ENCODE measurements around the gene AIF1L. TPM values are rescaled to one million over a fixed set of nuclear protein-coding genes. Genes with fewer than 3 reads are reported as not detected.

AIF1L gene
- total and polyA plus RNA-seq, 2 donors (not counting 1 experiment from before 2014, with no cell fraction given): not detected

DNA sequence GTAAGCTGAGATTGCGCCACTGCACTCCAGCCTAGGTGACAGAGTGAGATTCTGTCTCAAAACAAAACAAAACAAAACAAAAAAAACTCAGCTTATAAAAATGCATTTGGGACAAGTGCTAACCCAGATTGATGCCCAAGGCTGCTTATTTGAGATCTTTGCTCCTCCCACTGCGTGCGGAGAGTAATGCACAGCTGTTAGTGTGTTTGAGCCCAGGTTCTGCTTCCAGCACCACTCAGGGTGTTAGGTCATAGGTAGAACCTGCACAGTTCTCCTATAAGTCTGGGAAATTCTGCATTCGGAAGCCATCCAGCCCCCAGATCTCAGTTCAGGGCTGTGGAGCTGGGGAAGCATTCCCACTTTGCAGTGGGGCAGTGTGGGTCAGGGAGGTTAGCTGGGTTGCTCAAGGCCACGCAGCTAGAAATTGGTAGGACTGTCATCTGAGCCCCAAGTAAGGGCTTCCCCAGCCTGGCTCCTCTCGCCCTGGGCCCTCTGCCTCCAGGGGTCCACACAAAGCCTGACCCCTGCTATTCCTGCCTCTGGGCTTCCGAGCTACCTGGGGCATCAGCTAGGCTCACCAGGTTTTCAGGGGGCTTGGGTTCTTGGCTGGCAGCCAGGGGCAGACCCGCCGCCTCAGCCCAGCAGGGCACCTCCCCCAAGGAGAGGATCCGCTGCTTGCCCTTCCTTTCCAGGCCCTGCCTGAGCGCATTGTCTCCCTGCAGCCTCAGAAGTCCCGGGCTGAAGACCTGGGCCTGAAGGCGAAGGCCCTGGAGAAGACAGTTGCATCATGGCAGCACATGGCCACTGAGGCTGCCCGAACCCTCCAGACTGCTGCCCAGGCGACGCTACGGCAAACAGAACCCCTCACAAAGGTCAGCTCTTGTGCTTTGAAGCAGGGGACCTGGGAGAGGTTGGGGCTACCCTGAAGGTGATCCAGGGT, 17.6 kb upstream of the AIF1L start:
- H3K36me3 ChIP-seq (replicated peaks in 1 of 2; ENCODE audit: control extremely low read depth in 1 of 2, control insufficient read depth in 1 of 2, extremely low read depth in 1 of 2, insufficient read depth in 2 of 2, low read length in 1 of 2): no peaks in the 10 kb centered on the region
- no peak overlapping the region for H3K4me2 ChIP-seq (replicated peaks; ENCODE audit: low read depth, low read length, poor library complexity, severe bottlenecking)
- no peak for TF ChIP-seq EZH2 (IDR thresholded peaks at IDR 0.05; ENCODE audit: borderline replicate concordance, insufficient read depth, low read depth, low read length, poor library complexity, severe bottlenecking)
- TF ChIP-seq, protein P1, sequence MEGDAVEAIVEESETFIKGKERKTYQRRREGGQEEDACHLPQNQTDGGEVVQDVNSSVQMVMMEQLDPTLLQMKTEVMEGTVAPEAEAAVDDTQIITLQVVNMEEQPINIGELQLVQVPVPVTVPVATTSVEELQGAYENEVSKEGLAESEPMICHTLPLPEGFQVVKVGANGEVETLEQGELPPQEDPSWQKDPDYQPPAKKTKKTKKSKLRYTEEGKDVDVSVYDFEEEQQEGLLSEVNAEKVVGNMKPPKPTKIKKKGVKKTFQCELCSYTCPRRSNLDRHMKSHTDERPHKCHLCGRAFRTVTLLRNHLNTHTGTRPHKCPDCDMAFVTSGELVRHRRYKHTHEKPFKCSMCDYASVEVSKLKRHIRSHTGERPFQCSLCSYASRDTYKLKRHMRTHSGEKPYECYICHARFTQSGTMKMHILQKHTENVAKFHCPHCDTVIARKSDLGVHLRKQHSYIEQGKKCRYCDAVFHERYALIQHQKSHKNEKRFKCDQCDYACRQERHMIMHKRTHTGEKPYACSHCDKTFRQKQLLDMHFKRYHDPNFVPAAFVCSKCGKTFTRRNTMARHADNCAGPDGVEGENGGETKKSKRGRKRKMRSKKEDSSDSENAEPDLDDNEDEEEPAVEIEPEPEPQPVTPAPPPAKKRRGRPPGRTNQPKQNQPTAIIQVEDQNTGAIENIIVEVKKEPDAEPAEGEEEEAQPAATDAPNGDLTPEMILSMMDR (IDR thresholded peaks at IDR 0.05): no peak
- WGBS (ENCODE audit: insufficient coverage): 93% methylated on average over 14 of the region's 17 CpGs
- Mint-ChIP-seq H3K27ac (no peak overlapping the region), H3K27me3 (no peaks in the 10 kb centered on the region), H3K9me3 (ENCODE audit: insufficient read depth) (no peaks in the 10 kb centered on the region), H3K4me1 (no peaks in the 10 kb centered on the region), H3K4me3 (no peak overlapping the region)
- ATAC-seq (ENCODE audit: low read depth) (no peak), DNase-seq (no peak)
- no peak overlapping the region for H3K27ac ChIP-seq (ENCODE audit: low read length in 2 of 2)
- H3K79me2 ChIP-seq (ENCODE audit: control insufficient read depth, insufficient read depth, low read length): no peaks in the 10 kb centered on the region
- no peaks in the 10 kb centered on the region for H3K9me3 ChIP-seq (ENCODE audit: control extremely low read depth in 1 of 3, control insufficient read depth in 2 of 3, insufficient read depth in 1 of 3, low read length in 2 of 3)
- CTCF ChIA-PET: interaction anchor here (1.2 to 1.9 kb wide), 2 partner anchors 20 to 36 kb away, joined by 3 to 6 read pairs; no protein-coding TSS in a partner anchor
- POLR2A ChIA-PET: no interaction called here
- H4K20me1 ChIP-seq (ENCODE audit: control insufficient read depth, insufficient read depth, low read length, poor library complexity, severe bottlenecking): no peaks in the 10 kb centered on the region
- no peak overlapping the region for H3K9ac ChIP-seq (ENCODE audit: low read length)
- H3K27me3 ChIP-seq (replicated peaks in 1 of 4; ENCODE audit: control extremely low read depth in 1 of 4, control insufficient read depth in 3 of 4, insufficient read depth in 4 of 4, low read length in 3 of 4): no peaks in the 10 kb centered on the region
- H3K4me3 ChIP-seq (ENCODE audit: control extremely low read depth in 1 of 5, extremely low read depth in 1 of 5, insufficient read depth in 1 of 5, low read depth in 2 of 5, low read length in 4 of 5): no peak overlapping the region
- no peak overlapping the region for H2AFZ ChIP-seq (ENCODE audit: insufficient read depth, low read depth, low read length, poor library complexity, severe bottlenecking)
- intact Hi-C loops (cut with micrococcal nuclease): no loop called here
- H3K4me1 ChIP-seq (ENCODE audit: control insufficient read depth in 2 of 2, insufficient read depth in 2 of 2, low read length in 2 of 2): no peaks in the 10 kb centered on the region

- Histone ChIP-seq H3K27me3 (replicated peaks in 1 of 4; ENCODE audit: control extremely low read depth in 1 of 4, control insufficient read depth in 3 of 4, insufficient read depth in 4 of 4, low read length in 3 of 4) (no peaks in the 10 kb centered on the region), H3K4me3 (ENCODE audit: control extremely low read depth in 1 of 5, extremely low read depth in 1 of 5, insufficient read depth in 1 of 5, low read depth in 2 of 5, low read length in 4 of 5) (no peak overlapping the region), H3K4me1 (ENCODE audit: control insufficient read depth in 2 of 2, insufficient read depth in 2 of 2, low read length in 2 of 2) (no peaks in the 10 kb centered on the region), H3K79me2 (ENCODE audit: control insufficient read depth, insufficient read depth, low read length) (no peaks in the 10 kb centered on the region), H2AFZ (ENCODE audit: insufficient read depth, low read depth, low read length, poor library complexity, severe bottlenecking) (no peak overlapping the region), H3K27ac (ENCODE audit: low read length in 2 of 2) (no peak overlapping the region), H3K9me3 (ENCODE audit: control extremely low read depth in 1 of 3, control insufficient read depth in 2 of 3, insufficient read depth in 1 of 3, low read length in 2 of 3) (no peaks in the 10 kb centered on the region), H3K9ac (ENCODE audit: low read length) (no peak overlapping the region), H3K4me2 (replicated peaks; ENCODE audit: low read depth, low read length, poor library complexity, severe bottlenecking) (no peak overlapping the region), H4K20me1 (ENCODE audit: control insufficient read depth, insufficient read depth, low read length, poor library complexity, severe bottlenecking) (no peaks in the 10 kb centered on the region), H3K36me3 (replicated peaks in 1 of 2; ENCODE audit: control extremely low read depth in 1 of 2, control insufficient read depth in 1 of 2, extremely low read depth in 1 of 2, insufficient read depth in 2 of 2, low read length in 1 of 2) (no peaks in the 10 kb centered on the region)
- ChIA-PET CTCF (interaction anchor here (1.2 kb wide), 1 partner anchor 10 kb away, joined by 4 read pairs; no protein-coding TSS in a partner anchor), POLR2A (no interaction called here)
- ATAC-seq (ENCODE audit: low read depth) (no peak), DNase-seq (no peak)
- TF ChIP-seq, protein P1 (IDR thresholded peaks at IDR 0.05): no peak
- no peak for TF ChIP-seq EZH2 (IDR thresholded peaks at IDR 0.05; ENCODE audit: borderline replicate concordance, insufficient read depth, low read depth, low read length, poor library complexity, severe bottlenecking)
- no peaks in the 10 kb centered on the region for H3K4me1 Mint-ChIP-seq
- no peak overlapping the region for H3K4me3 Mint-ChIP-seq
- H3K27me3 Mint-ChIP-seq: peaks cover 3% of the 10 kb centered on the region
- H3K27ac Mint-ChIP-seq: no peak overlapping the region
- WGBS (ENCODE audit: insufficient coverage): 84% methylated on average over 9 of the region's 9 CpGs
- no peaks in the 10 kb centered on the region for H3K9me3 Mint-ChIP-seq (ENCODE audit: insufficient read depth)
- intact Hi-C loops (cut with micrococcal nuclease): no loop called here
These were observed 15.7 kb upstream of the AIF1L start for GRCh38 chr9:131080589-131080988.
